HepG2 (cell line): ENCODE data around the gene CCDC91. TPM values are rescaled to one million over a fixed set of nuclear protein-coding genes. Genes with fewer than 3 reads are reported as not detected.

ENCODE experiments used
- ARID2 ChIP-seq: sonication (generic); formaldehyde crosslinking; IDR thresholded peaks from 2 replicates; pipeline ENCODE4 v1.8.1; 2022; ENCODE audit warnings: mild to moderate bottlenecking, missing genetic modification reagents, borderline replicate concordance
- MAFF ChIP-seq: IDR thresholded peaks from 2 replicates; pipeline ENCODE4 v1.6.1; 2011; ENCODE audit warnings: low read depth, low read length, improper control_type of control experiment
- NFYC ChIP-seq: IDR thresholded peaks from 2 replicates; pipeline ENCODE4 v1.6.1; 2016; ENCODE audit warnings: missing genetic modification reagents, missing compliant biosample characterization
- YEATS2 ChIP-seq: sonication (generic); formaldehyde crosslinking; IDR thresholded peaks from 2 replicates; pipeline ENCODE4 v1.4.0; 2020; ENCODE audit warnings: missing genetic modification reagents, borderline replicate concordance
- ZBTB14 ChIP-seq: sonication (generic); formaldehyde crosslinking; IDR thresholded peaks from 2 replicates; pipeline ENCODE4 v1.4.0; 2020; ENCODE audit warnings: missing genetic modification reagents
- ZBTB43 ChIP-seq: sonication (generic); formaldehyde crosslinking; conservative IDR thresholded peaks from 2 replicates; pipeline ENCODE4 v1.4.0; 2020; ENCODE audit warnings: missing genetic modification reagents
- ZEB1 ChIP-seq: IDR thresholded peaks from 2 replicates; pipeline ENCODE4 v1.6.1; 2012; ENCODE audit warnings: mild to moderate bottlenecking, low read depth, inconsistent platforms; ENCODE audit not compliant: insufficient replicate concordance
- ZMYM4 ChIP-seq: sonication (generic); formaldehyde crosslinking; IDR thresholded peaks from 2 replicates; pipeline ENCODE4 v1.8.1; 2023; ENCODE audit warnings: mild to moderate bottlenecking, missing genetic modification reagents
- ZNF101 ChIP-seq: sonication (generic); formaldehyde crosslinking; IDR thresholded peaks from 2 replicates; pipeline ENCODE4 v1.4.0; 2020; ENCODE audit warnings: mild to moderate bottlenecking, low read depth, missing genetic modification reagents, borderline replicate concordance
- ZNF136 ChIP-seq: sonication (generic); formaldehyde crosslinking; IDR thresholded peaks from 2 replicates; pipeline ENCODE4 v1.8.1; 2022; ENCODE audit warnings: low read depth, mild to moderate bottlenecking, moderate library complexity, missing genetic modification reagents
- ZNF44 ChIP-seq: sonication (generic); formaldehyde crosslinking; IDR thresholded peaks from 2 replicates; pipeline ENCODE4 v1.5.1; 2020; ENCODE audit warnings: mild to moderate bottlenecking, missing genetic modification reagents
- polyA plus RNA-seq, 8 experiments: library from polyadenylated mRNA; depleted of rRNA in 3 of 8; stranded (reverse) in 7 of 8; unstranded in 1 of 8; fragments of >200 nt; fragmentation: Illumina TruSeq in 4 of 8; extraction: Trizol in 4 of 8; gene quantifications; 2 replicates each; pipeline versions ENCODE4 v1.2.1 to v1.2.3, GENCODE V29; 2011 to 2016; ENCODE audit warnings: low read depth in 4 of 8, missing spikeins in 1 of 8, mixed read lengths in 1 of 8; ENCODE audit not compliant: insufficient read depth in 1 of 8
- total RNA-seq, 5 experiments: library from RNA; depleted of rRNA; stranded (reverse); fragments of >200 nt; fragmentation: Illumina TruSeq; extraction: Trizol; gene quantifications; 2 replicates each; pipeline ENCODE4 v1.2.3, GENCODE V29; 2016; ENCODE audit warnings: low read depth in 1 of 5
- TF ChIP-seq, protein P1 (sequence below): sonication (generic); formaldehyde crosslinking; IDR thresholded peaks from 2 replicates; pipeline ENCODE4 v1.4.0; 2020; ENCODE audit warnings: missing genetic modification reagents
- TF ChIP-seq, protein P2 (sequence below): IDR thresholded peaks from 2 replicates; pipeline ENCODE4 v1.6.1; 2016; ENCODE audit warnings: missing biosample characterization, missing genetic modification reagents, low read depth
- TF ChIP-seq, protein P3 (sequence below): sonication (generic); formaldehyde crosslinking; IDR thresholded peaks from 2 replicates; pipeline ENCODE4 v1.8.0; 2022; ENCODE audit warnings: mild to moderate bottlenecking, missing genetic modification reagents; ENCODE audit not compliant: insufficient replicate concordance
- TF ChIP-seq, protein P4 (sequence below): sonication (generic); formaldehyde crosslinking; IDR thresholded peaks from 2 replicates; pipeline ENCODE4 v1.4.0; 2020; ENCODE audit warnings: missing genetic modification reagents, borderline replicate concordance

The CCDC91 gene
- total and polyA plus RNA-seq, 2 of the 13 experiments (the other 11 are each of a cell fraction or from before 2014, with no cell fraction given), result 9.8 to 15.8 TPM

DNA sequence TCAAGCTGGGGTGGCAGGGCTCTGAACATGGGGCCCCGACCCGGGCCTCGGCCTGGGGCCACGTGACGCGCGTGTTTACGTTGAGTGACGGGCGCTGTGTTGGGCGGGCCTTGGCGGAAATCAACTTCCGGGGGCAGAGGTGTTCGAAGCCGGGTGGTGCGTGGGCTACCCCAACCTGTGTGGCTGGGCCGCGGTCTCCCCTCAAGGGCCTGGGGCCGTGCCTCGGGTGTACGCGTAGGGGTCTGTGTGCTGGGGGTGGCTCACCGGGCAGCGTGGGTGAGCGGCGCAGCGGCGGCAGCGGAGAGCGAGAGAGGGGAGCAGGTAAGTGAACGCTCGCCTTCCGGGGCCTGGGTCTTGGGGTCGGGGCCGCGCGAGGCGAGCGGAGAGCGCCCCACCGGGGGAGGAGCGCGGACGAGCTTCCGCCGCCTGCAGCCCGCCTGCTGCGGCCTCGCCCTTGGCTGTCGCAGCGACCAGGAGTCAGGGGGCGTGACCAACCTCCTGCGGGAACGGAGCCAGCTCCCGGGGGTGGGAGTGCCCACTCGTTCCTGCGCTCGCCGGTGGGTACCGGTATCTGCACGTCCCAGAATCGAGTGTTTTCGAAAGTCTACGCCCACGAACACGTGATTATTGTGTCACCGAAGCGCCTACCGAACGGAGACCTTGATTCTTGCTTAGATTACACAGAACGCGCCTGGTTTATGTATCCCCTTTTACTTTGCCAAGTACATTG lies at the start of gene CCDC91 (continued):
- TF ChIP-seq ZBTB43 (CRISPR knock-in tag) (peak; percentile 79; the same call in 1 of the 2 replicates), ZNF101 (no peak), ZMYM4 (CRISPR knock-in tag) (peak; percentile 99), ZBTB14 (CRISPR knock-in tag) (peak; percentile 70), YEATS2 (CRISPR knock-in tag) (peak; percentile 81; the same call in 1 of the 2 replicates), ZNF44 (no peak), NFYC (CRISPR knock-in tag) (no peak; the same call in 1 of the 2 replicates), ARID2 (peak; percentile 2; the same call in 1 of the 2 replicates), MAFF (no peak), ZNF136 (CRISPR knock-in tag) (no peak), ZEB1 (no peak)
- TF ChIP-seq, protein P1, sequence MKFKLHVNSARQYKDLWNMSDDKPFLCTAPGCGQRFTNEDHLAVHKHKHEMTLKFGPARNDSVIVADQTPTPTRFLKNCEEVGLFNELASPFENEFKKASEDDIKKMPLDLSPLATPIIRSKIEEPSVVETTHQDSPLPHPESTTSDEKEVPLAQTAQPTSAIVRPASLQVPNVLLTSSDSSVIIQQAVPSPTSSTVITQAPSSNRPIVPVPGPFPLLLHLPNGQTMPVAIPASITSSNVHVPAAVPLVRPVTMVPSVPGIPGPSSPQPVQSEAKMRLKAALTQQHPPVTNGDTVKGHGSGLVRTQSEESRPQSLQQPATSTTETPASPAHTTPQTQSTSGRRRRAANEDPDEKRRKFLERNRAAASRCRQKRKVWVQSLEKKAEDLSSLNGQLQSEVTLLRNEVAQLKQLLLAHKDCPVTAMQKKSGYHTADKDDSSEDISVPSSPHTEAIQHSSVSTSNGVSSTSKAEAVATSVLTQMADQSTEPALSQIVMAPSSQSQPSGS (CRISPR knock-in tag), result peak; percentile 48; the same call in 1 of the 2 replicates
- TF ChIP-seq, protein P2, sequence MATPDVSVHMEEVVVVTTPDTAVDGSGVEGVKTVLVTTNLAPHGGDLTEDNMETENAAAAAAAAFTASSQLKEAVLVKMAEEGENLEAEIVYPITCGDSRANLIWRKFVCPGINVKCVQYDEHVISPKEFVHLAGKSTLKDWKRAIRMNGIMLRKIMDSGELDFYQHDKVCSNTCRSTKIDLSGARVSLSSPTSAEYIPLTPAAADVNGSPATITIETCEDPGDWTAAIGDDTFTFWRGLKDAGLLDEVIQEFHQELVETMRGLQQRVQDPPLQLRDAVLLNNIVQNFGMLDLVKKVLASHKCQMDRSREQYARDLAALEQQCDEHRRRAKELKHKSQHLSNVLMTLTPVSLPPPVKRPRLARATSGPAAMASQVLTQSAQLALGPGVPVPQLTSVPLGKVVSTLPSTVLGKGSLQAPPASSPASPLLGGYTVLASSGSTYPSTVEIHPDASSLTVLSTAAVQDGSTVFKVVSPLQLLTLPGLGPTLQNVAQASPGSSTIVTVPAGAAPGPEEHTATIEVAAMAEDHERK, result no peak
- TF ChIP-seq, protein P3, sequence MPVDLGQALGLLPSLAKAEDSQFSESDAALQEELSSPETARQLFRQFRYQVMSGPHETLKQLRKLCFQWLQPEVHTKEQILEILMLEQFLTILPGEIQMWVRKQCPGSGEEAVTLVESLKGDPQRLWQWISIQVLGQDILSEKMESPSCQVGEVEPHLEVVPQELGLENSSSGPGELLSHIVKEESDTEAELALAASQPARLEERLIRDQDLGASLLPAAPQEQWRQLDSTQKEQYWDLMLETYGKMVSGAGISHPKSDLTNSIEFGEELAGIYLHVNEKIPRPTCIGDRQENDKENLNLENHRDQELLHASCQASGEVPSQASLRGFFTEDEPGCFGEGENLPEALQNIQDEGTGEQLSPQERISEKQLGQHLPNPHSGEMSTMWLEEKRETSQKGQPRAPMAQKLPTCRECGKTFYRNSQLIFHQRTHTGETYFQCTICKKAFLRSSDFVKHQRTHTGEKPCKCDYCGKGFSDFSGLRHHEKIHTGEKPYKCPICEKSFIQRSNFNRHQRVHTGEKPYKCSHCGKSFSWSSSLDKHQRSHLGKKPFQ (CRISPR knock-in tag), result no peak
- TF ChIP-seq, protein P4, sequence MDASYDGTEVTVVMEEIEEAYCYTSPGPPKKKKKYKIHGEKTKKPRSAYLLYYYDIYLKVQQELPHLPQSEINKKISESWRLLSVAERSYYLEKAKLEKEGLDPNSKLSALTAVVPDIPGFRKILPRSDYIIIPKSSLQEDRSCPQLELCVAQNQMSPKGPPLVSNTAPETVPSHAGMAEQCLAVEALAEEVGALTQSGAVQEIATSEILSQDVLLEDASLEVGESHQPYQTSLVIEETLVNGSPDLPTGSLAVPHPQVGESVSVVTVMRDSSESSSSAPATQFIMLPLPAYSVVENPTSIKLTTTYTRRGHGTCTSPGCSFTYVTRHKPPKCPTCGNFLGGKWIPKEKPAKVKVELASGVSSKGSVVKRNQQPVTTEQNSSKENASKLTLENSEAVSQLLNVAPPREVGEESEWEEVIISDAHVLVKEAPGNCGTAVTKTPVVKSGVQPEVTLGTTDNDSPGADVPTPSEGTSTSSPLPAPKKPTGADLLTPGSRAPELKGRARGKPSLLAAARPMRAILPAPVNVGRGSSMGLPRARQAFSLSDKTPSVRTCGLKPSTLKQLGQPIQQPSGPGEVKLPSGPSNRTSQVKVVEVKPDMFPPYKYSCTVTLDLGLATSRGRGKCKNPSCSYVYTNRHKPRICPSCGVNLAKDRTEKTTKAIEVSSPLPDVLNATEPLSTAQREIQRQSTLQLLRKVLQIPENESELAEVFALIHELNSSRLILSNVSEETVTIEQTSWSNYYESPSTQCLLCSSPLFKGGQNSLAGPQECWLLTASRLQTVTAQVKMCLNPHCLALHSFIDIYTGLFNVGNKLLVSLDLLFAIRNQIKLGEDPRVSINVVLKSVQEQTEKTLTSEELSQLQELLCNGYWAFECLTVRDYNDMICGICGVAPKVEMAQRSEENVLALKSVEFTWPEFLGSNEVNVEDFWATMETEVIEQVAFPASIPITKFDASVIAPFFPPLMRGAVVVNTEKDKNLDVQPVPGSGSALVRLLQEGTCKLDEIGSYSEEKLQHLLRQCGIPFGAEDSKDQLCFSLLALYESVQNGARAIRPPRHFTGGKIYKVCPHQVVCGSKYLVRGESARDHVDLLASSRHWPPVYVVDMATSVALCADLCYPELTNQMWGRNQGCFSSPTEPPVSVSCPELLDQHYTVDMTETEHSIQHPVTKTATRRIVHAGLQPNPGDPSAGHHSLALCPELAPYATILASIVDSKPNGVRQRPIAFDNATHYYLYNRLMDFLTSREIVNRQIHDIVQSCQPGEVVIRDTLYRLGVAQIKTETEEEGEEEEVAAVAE (CRISPR knock-in tag), result no peak; the same call in none of the 2 replicates
